ENCODE measurements around the gene PCSK5. TPM values are rescaled to one million over a fixed set of nuclear protein-coding genes. Genes with fewer than 3 reads are reported as not detected.

PCSK5 gene
- polyA plus RNA-seq, 1 donor from 2014 or later = 1.7 TPM

GRCh38 chr9:75903785-75904360, 13.4 kb downstream of the PCSK5 start:
- H3K9me2 ChIP-seq (ENCODE audit: insufficient read depth, low read length) = no peaks in the 10 kb centered on the region
- H3K27ac ChIP-seq (ENCODE audit: low read length) = no peak overlapping the region
- H3K36me3 ChIP-seq (ENCODE audit: insufficient read depth, low read length) = no peaks in the 10 kb centered on the region
- no peak overlapping the region for H3K4me3 ChIP-seq (ENCODE audit: low read length)
- no peaks in the 10 kb centered on the region for H3K79me2 ChIP-seq (replicated peaks; ENCODE audit: insufficient read depth, low read length)
- H3K4me2 ChIP-seq (ENCODE audit: low read length) = no peak overlapping the region
- no peaks in the 10 kb centered on the region for H3K9me3 ChIP-seq (ENCODE audit: low read length)
- no peak overlapping the region for H2AFZ ChIP-seq (ENCODE audit: low read depth, low read length)
- no peak overlapping the region for H3K9ac ChIP-seq (ENCODE audit: low read length)
- no peaks in the 10 kb centered on the region for H4K20me1 ChIP-seq (ENCODE audit: insufficient read depth)
- no peak for TF ChIP-seq REST (IDR thresholded peaks at IDR 0.05; ENCODE audit: borderline replicate concordance)
- no peak for TF ChIP-seq CTCF (IDR thresholded peaks at IDR 0.05; ENCODE audit: poor library complexity, severe bottlenecking)
- TF ChIP-seq TAF1 (IDR thresholded peaks at IDR 0.05; ENCODE audit: low read depth) = no peak
- H3K27me3 ChIP-seq (ENCODE audit: insufficient read depth, low read depth, low read length) = no peaks in the 10 kb centered on the region
- no peaks in the 10 kb centered on the region for H3F3A ChIP-seq (ENCODE audit: insufficient read depth, low read length, poor library complexity, severe bottlenecking)

- Histone ChIP-seq H3K9me2 (ENCODE audit: insufficient read depth, low read length) (no peaks in the 10 kb centered on the region), H3K27ac (ENCODE audit: low read length) (no peak overlapping the region), H3K4me3 (ENCODE audit: low read length) (no peak overlapping the region), H3K9me3 (ENCODE audit: low read length) (no peaks in the 10 kb centered on the region), H2AFZ (ENCODE audit: low read depth, low read length) (no peak overlapping the region), H4K20me1 (ENCODE audit: insufficient read depth) (no peaks in the 10 kb centered on the region), H3F3A (ENCODE audit: insufficient read depth, low read length, poor library complexity, severe bottlenecking) (no peaks in the 10 kb centered on the region), H3K36me3 (ENCODE audit: insufficient read depth, low read length) (no peaks in the 10 kb centered on the region), H3K79me2 (replicated peaks; ENCODE audit: insufficient read depth, low read length) (no peaks in the 10 kb centered on the region), H3K9ac (ENCODE audit: low read length) (no peak overlapping the region), H3K4me2 (ENCODE audit: low read length) (no peak overlapping the region), H3K27me3 (ENCODE audit: insufficient read depth, low read depth, low read length) (no peaks in the 10 kb centered on the region)
- TF ChIP-seq TAF1 (IDR thresholded peaks at IDR 0.05; ENCODE audit: low read depth) = no peak
- TF ChIP-seq EZH2 (IDR thresholded peaks at IDR 0.05; ENCODE audit: borderline replicate concordance, insufficient read depth, low read length, poor library complexity, severe bottlenecking) = no peak
- no peak for TF ChIP-seq CTCF (IDR thresholded peaks at IDR 0.05; ENCODE audit: poor library complexity, severe bottlenecking)
- no peak for TF ChIP-seq REST (IDR thresholded peaks at IDR 0.05; ENCODE audit: borderline replicate concordance)
- TF ChIP-seq EP300 (conservative IDR thresholded peaks at IDR 0.05; ENCODE audit: poor library complexity, severe bottlenecking) = no peak
- no peak for TF ChIP-seq MXI1 (conservative IDR thresholded peaks at IDR 0.05; ENCODE audit: poor library complexity, severe bottlenecking)
- TF ChIP-seq POLR2AphosphoS5 (IDR thresholded peaks at IDR 0.05) = no peak
- TF ChIP-seq SMC3 (conservative IDR thresholded peaks at IDR 0.05; ENCODE audit: poor library complexity) = no peak
- no peak for TF ChIP-seq RAD21 (conservative IDR thresholded peaks at IDR 0.05)
Observed at GRCh38 chr9:75904364-75904763, 13.9 kb downstream of the PCSK5 start.

Measured in neural cell (in vitro differentiated cells).